ENCODE measurements around the gene PDE4B. TPM values are rescaled to one million over a fixed set of nuclear protein-coding genes. Genes with fewer than 3 reads are reported as not detected.
A peak's percentile ranks its signal among the peaks of the same experiment; 100 is the strongest.

The PDE4B gene
- total RNA-seq, 1 donor from 2014 or later, result 29.0 TPM

DNA sequence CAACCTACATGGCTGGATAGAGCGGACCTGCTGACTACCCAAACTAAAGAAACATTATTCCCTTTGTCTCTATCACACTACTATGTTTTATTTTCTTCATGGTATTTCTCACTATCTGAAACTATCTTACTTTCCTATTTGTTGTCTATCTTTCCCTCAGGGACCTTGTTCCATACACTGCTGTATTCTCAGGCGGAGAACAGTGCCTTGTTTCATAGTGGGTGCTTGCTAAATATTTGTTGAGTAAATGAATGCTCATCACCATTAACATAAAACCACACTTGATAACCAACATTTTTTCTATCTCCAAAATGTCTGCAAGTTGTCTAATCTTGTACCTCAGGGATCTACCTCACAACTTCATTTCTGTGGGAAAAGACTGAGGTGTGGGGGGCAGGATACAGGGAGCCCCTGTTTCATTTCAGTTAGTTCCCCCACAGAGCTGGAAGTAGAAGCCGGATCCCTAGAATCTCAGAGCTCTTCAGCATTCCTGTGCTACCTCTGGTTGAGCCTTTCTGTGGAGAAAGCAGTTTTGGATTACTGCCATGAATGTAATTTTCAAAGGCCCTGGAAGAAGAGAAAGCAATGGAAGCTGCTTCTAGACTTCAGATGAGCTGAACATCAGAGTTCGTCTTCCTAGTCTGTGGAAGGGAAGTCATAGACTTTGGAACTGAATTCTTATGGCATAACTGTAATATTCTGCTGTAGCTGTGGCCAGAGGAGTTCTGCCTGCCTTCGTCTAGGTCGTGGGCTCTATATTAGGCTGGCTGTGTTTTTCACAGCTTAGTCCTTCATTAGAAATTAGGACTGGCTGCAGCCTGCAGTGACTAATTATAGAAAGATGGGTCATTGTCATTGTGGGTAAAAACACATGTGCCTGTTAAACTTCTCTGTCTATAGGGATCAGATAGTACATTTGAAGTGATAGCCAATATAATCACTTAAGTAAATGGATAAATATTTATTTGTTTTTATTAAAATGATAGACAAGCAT lies 448.1 kb downstream of the PDE4B start:
- H3K4me1 ChIP-seq, result no peaks in the 10 kb centered on the region
- no peaks in the 10 kb centered on the region for H3K9me3 ChIP-seq
- H3K36me3 ChIP-seq, result no peaks in the 10 kb centered on the region
- TF ChIP-seq POLR2AphosphoS5 (IDR thresholded peaks at IDR 0.05; ENCODE audit: insufficient read depth in 1 of 2, low read depth in 1 of 2), result no peak
- no peak for TF ChIP-seq POLR2A (IDR thresholded peaks at IDR 0.05)
- no peak for TF ChIP-seq CTCF (IDR thresholded peaks at IDR 0.05)
- H3K27me3 ChIP-seq, result no peaks in the 10 kb centered on the region
- no peak overlapping the region for H3K27ac ChIP-seq
- no peak overlapping the region for H3K4me3 ChIP-seq
- DNase-seq (ENCODE audit: extremely low spot score in 2 of 2), result no peak
- intact Hi-C loops (cut with DNase I), result no loop called here

DNA sequence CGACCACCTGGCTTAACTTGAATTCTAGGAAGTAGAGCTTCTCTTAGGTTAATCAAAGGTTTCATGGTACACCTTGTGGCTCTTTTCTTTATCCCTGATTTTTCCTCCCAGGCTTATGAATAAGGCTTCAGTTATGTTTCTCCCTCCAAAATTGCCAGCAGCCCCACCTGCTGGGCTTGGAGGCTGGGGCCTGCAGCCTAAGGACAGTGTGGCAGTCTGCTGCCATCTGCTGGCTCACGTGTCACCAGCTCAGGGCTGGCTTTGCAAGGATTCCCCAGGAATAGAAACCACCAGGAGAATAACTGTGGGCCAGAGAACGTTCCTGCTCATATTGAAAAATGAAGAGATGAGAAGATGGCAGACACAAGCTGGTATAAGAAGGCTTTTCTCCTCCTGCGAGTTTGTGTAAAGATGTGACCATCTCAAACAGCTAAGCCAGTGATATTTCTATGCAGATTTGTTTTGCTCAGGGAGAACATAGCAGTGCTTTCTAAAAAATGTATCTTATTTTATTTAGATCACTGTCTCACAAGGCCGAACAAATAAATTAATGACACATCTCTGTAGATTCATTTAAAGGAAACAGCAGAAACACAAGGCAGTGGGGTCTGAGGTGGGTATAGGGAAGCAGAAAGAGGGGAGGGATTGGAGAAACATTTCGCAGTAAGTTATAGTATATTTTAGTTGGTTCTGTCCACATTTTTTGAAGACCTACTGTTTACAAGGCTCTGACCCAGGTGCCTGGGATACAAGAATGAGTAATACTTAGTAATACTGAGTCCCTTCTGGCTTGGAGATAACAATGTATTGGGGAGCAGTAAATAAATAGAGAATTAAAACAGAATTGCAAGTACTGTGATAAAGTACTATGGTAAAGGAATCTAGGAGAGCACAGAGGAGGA lies 450.2 kb downstream of the PDE4B start:
- Histone ChIP-seq H3K27me3 (no peaks in the 10 kb centered on the region), H3K4me3 (no peak overlapping the region), H3K9me3 (no peaks in the 10 kb centered on the region), H3K36me3 (no peaks in the 10 kb centered on the region), H3K27ac (peak overlapping the region; percentile 1), H3K4me1 (no peaks in the 10 kb centered on the region)
- intact Hi-C loops (cut with DNase I), result loop anchor here (2.0 kb wide), 1 partner anchor 282 kb away; no protein-coding TSS in a partner anchor
- TF ChIP-seq CTCF (IDR thresholded peaks at IDR 0.05) (peak; percentile 97 to 99 (median 99)), POLR2A (IDR thresholded peaks at IDR 0.05) (no peak), POLR2AphosphoS5 (IDR thresholded peaks at IDR 0.05; ENCODE audit: insufficient read depth in 1 of 2, low read depth in 1 of 2) (peak in 1 of 2 donors; percentile 38)
- DNase-seq (ENCODE audit: extremely low spot score in 2 of 2), result no peak

DNA sequence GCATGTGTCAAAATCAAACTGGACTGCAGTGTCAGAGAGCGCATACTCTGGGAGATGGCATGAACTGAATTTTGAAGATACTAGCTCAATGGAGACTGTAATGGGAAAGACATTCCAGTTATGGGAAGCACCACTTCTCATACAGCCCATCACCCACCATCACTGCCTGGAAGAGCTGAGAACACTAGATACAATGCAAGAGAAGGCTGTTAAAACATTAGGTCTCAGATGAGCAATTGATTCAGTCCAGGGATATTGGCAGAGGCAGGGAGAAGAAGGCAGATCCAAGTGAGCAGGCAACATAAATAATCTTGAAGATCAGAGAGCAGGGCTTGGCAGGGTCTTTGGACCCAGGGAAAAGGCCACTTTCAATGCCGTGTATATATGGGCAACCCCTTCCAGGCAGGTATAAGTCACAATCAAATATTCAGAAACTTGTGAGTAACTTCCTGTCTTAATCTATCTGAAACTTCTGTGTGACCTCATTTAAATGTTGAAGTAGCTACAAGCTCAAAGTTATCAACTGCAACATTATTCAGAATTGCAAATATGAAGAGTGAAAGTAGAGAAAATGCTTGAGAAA lies 450.9 kb downstream of the PDE4B start:
- intact Hi-C loops (cut with DNase I), result loop anchor here (2.0 kb wide), 1 partner anchor 283 kb away; no protein-coding TSS in a partner anchor
- no peaks in the 10 kb centered on the region for H3K36me3 ChIP-seq
- H3K27me3 ChIP-seq, result no peaks in the 10 kb centered on the region
- H3K4me1 ChIP-seq, result peaks cover 4% of the 10 kb centered on the region
- no peaks in the 10 kb centered on the region for H3K9me3 ChIP-seq
- H3K4me3 ChIP-seq, result no peak overlapping the region
- peak overlapping the region; percentile 1 for H3K27ac ChIP-seq
- TF ChIP-seq CTCF (IDR thresholded peaks at IDR 0.05) (no peak), POLR2A (IDR thresholded peaks at IDR 0.05) (no peak), POLR2AphosphoS5 (IDR thresholded peaks at IDR 0.05; ENCODE audit: insufficient read depth in 1 of 2, low read depth in 1 of 2) (no peak)
- no peak for DNase-seq (ENCODE audit: extremely low spot score in 2 of 2)

- TF ChIP-seq POLR2AphosphoS5 (IDR thresholded peaks at IDR 0.05; ENCODE audit: insufficient read depth in 1 of 2, low read depth in 1 of 2) (no peak), CTCF (IDR thresholded peaks at IDR 0.05) (no peak), POLR2A (IDR thresholded peaks at IDR 0.05) (no peak)
- H3K36me3 ChIP-seq, result no peaks in the 10 kb centered on the region
- no peak for DNase-seq (ENCODE audit: extremely low spot score in 2 of 2)
- no peak overlapping the region for H3K4me3 ChIP-seq
- intact Hi-C loops (cut with DNase I), result no loop called here
- peaks cover 10% of the 10 kb centered on the region for H3K4me1 ChIP-seq
- no peaks in the 10 kb centered on the region for H3K27me3 ChIP-seq
- no peak overlapping the region for H3K27ac ChIP-seq
- H3K9me3 ChIP-seq, result no peaks in the 10 kb centered on the region
Measured at GRCh38 chr1:66244429-66244828, 451.7 kb downstream of the PDE4B start.

Measured in vagina (tissue), 2 donors.